NAMALWA (cell line): ENCODE data around the gene ZDHHC7.
"Not testable (repeated sequence)": the region's sequence is repeated elsewhere in the genome, so short reads cannot be mapped to it uniquely, and the experiment has no call there.

ENCODE experiments used
- DNase-seq: peaks from one replicate; pipeline ENCODE4 v3.0.0-alpha.2; 2015; ENCODE audit warnings: low spot score

The ZDHHC7 gene, protein sequence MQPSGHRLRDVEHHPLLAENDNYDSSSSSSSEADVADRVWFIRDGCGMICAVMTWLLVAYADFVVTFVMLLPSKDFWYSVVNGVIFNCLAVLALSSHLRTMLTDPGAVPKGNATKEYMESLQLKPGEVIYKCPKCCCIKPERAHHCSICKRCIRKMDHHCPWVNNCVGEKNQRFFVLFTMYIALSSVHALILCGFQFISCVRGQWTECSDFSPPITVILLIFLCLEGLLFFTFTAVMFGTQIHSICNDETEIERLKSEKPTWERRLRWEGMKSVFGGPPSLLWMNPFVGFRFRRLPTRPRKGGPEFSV

DNA sequence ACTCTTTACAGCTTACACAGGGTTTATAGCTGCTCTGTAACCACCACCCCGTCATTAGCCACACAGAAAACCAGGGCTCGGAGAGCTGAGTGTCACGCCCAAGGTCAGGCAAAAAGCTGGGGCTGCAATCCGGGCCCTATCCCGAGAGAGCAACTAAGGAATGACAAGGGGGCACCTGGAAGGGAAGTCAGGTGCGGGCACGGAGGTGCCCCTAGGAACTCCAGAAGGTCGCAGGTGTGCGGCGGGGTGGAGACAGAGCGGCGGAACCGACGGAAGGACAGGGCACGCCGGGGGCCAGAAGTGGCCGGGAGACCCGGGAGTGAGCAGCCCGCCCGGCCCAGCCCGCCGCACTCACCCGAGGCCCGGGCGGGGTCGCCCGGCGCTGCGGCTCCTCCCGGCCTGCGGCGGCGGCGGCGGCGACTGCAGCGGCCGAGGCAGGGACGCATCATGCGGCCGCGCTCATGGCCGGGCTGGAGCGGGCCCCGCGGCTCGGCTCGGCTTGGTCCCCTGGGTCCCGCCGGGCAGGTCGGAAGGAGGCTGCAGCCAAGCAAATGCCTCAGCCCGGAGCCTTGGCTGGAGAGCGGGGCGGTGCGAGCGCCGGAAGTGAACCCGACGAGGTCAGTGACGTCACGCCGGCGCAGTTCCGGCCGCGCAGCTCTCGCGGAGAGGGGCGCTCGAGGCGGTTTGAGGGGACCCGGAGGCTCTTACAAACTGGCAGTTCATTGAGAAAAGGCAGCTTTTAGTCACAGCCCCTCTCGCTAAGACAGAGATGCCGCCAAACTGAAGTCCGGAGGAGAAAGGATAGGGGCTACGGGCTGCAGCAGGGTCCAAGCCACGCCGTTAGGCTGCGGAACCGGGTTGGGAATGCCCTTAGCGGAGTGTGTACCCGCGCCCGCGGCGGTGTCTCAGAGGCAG is at the start of gene ZDHHC7:
ZDHHC7 (minus strand) TSS at position 605 of the 915 bp plus-strand sequence. CDS start 20,917 bp downstream, outside the sequence.
- DNase-seq, result peak; percentile 92

DNA sequence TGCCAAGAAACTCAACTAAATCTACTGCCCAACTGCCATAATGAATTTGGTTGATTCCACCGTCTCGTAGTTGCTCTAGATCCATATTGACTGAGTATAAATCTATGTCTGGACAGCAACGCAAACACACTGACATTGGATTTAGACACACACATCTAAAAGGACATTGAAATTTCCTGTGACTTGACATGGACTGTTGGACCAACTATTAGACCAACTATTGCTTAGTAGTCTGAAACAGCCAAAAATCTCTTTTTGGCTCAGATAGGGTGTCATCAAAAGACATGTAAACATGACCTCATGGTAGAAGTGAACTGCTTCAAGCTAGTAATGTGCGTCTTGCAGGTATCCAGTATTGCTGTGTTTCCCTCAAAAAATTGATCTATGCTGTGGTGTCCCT is 47.6 kb upstream of the ZDHHC7 start:
- no peak for DNase-seq

DNA sequence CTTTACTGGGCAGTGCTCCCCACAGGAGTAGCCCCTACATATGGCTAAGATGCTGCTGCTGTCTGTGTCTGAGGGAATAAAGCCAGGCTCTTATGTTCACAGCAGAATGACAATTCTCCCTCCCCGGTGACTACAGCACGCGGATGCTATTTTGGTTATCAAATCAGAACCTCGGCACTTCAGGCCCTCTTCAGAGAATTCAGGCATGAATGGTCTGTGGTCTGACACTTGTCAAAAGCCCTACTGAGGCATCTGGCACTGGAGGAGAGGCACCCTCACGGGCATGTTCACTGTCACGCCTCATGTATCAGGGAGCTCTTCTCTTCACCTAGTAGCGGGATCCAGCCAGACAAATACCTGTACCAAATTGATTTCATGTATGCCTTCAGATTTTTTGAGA is 46.6 kb upstream of the ZDHHC7 start:
- peak; percentile 71 for DNase-seq

DNA sequence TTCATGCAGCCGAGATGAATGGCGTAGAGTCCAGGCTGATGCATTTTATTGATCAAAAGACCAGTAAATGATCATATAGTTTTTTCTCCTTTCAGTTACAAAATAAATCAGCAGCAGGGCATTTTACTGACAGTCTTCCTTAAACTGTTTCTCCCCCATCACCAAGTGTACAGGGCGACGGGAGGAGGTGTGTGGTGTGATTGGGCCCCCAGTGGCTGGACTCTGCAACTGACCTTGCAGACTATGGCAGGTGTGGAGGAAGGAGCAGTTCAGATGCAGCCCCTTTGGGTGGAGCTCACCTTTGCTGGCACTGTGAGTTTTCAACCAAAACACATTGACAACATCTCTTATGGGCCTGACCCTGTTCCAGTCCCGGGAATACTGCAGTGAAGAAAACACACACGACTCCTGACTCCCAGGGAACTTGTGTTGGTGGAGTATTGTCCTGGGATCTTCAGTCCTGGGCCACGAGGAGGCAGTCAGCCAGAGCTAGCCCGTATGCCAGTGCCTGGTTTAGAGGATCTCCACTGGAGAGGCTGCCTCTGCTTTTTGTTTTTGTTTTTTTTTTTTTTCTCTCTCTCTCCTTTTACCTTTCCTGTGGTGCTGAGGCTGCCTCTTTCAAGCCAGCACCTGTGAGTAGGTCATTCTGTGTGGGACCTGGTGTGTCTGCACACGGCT is 46.0 kb upstream of the ZDHHC7 start:
- DNase-seq, result peak; percentile 32

DNA sequence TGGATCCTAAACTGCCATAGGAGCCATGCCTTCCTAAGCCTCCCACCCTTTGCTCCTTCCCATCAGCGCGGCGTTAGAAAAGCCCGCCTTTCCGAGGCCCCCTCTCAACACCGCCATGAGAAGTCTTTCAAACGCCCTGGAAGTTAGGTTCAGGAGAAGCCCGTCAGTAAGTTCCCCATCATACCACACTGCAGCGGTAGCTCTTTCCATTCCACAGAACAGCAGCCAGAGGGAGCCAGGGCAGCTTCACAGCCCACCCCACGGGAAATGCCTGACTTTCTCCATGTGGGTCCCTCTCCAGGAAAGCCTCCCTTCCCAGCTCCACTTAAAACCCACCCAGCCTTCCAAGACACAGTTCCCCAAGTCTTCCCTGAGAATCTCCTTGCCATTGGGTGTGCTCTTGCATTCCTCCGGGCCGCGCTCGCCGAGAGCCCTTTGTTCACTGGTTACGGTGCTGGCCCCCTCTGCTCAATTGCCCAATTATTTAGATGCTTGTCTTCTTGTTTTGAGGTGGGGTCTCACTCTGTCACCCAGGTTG is 44.9 kb upstream of the ZDHHC7 start:
- no peak for DNase-seq

DNA sequence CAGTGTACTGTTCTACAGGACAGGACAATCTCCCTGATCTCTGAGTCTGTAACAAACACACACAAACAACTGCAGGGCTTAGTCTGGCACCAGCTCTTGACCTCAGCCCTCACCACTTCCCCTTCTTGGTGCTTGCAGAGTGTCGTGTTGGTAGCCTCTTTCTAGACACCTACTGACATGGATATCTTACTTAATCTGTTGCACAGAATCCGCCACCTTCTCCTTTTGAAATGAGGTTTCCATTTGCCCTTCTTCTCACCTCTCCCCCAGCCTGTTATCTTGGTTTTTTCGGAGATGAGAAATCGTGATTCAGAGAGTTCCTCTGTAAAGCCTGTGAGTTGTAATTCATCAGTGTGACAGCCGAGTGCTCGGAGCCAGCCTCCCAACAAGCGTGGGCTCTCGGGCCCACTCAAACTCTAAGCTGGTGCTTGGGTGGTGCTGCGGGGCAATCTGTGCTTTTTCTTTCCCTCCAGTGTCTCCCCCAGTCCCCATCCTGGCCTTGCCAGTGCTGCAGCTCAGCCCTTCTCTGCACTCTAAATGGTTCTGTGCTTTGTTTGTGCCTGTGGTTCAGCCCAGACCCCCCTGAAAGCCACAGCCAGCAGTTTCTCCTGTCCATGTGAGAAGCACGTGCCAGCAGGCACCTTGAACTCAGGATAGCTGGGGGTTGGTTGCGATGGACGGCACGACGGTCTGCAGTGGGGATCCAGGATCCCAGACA is 44.3 kb upstream of the ZDHHC7 start:
- peak; percentile 79 for DNase-seq

DNA sequence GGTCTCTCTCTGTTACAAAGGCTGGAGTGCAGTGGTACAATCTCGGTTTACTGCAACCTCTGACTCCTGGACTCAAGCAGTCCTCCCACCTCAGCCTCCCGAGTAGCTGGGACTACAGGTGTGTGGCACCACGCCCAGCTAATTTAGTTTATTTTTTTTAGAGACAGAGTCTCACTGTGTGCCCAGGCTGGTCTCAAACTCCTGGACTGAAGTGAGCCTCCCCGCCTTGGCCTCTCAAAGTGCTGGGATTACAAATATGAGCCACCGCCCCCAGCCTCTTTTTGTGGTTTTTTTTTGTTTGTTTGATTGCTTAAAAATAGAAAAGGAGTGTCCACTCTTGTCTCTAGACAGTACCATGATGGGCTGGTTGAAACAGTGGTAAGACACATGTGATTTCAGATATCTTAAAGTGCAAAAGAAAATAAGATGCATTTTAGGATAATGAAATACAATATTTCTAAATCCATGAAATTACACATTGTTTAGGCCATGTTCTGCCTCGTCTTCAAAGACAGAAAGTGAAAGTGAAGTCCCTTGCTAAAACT is 43.7 kb upstream of the ZDHHC7 start:
- DNase-seq, result no peak

DNA sequence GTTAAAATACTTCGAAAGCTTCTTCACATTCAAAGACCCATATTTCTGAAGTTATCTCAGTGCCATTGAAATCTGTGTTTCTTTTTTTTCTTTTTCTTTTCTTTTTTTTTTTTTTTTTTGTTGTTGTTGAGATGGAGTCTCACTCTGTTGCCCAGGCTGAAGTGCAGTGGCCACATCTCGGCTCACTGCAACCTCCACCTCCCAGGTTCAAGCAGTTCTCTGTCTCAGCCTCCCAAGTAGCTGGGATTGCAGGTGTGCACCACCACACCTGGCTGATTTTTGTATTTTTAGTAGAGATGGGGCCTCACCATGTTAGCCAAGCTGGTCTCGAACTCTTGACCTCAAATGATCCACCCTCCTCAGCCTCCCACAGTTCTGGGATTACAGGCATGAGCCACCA is 43.0 kb upstream of the ZDHHC7 start:
- DNase-seq, result not testable (repeated sequence)

DNA sequence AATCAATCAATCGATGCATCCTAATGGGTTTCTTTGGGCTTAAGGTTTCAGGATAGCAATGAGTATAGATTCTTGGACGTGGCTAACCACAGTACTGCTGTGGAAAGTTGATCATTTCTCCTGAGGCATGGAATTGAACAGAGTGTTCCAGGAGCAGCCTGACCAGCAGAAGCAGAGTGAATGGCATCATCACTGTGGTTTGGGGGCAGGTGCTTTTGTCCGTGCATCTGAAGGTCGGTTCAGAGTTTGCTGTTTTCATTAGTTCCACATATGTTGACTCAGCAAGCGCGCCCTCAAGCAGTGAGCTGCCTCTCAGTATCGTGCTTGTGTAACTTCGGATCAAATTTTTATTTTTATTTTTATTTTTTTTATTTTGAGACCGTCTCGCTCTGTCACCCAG is 41.2 kb upstream of the ZDHHC7 start:
- DNase-seq, result no peak

DNA sequence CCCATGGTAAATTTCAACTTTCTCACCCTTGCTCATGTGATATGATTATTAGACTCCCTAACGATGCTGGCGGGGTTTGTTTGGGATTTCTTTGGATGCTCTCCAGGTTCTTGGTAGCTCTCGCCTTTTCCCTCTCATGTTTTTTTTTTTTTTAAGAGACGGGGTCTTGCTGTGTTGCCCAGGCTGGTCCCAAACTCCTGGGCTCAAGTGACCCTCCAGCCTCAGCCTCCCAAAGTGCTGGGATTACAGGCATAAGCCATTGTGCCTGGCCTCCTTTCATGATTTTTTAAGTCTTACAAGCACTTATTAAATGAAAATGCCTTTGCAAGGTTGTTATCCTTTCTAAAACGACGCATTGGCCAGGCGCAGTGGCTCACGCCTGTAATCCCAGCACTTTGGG is 40.3 kb upstream of the ZDHHC7 start:
- DNase-seq, result no peak

DNA sequence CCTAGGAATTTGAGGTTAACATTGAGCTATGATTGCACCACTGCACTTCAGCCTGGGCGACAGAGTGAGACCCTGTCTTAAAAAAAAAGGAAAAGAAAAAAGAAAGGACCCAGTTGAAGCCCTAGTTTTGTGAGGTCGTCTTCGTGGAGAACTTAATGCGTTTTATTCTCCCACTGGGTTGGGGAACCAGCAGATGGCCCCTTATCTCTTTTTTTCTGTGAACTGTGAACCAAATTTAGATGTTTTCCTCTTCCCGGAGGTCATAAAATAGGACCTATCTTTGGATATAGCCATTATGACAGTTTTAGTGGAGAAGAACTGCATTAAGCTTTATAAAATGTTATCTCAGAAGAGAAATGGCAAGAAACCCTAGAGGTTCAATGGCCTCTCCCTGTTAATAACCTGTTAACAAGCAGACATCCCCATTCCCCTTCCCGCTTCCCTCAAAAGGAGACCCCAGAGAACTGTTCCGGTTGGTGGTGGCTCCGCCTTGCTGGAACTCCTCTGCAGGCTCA is 39.8 kb upstream of the ZDHHC7 start:
- DNase-seq, result no peak

DNA sequence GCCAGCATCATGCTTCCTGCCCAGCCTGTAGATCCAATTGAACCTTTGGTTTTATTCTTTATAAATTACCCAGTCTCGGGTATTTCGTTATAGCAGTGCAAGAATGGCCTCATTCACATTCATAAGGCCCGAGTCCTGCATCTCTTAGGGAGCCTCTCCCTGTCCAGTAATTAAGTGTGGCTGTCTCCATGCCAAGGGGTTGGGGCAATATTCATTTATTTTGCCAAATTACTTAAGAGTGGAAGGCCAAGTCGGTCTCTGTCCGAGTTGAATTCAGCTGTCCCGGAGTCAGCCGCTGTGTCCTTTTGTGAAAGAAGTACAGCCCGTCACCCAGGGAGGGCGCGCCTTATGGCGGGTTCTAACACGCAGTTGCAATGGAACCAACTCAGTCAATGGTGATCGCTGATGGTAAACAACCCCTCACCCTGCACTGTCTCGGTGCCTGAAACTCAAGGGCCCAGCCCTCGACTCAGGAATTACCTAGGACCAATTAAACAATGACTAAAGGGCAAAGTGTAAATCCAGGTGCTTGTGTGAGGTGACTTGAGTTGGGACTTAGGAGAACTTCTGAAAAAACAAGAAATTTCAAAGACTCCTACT is 38.5 kb upstream of the ZDHHC7 start:
- no peak for DNase-seq

DNA sequence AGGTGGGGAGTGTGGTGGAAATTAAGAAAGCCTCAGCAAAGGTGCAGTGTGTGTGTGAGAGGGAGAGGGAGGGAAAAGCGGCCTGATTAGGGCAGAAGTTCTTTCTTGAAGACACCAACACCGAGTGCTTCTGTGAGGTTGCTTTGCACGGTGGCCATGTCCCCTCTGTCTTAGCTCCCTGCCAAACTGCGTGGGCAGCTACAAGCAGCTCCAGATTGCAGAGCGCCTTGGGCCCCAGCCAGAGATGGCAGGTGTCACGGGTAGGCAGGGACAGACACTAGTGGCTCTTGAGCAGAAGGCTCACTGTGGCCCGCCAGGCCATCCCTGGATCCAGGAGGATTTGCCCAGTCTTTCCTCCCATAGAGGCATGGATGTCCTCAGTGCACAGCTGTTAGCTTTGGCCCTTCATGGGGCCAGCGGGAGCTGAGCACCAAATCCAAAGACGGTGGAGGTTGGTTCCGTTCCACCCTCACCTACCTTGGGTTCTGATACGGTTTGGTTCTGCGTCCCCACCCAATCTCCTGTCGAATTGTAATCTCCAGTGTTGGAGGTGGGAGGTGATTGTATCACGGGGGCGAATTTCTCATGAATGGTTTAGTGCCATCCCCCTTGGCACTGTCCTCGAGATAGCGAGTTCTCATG is 37.7 kb upstream of the ZDHHC7 start:
- no peak for DNase-seq

DNA sequence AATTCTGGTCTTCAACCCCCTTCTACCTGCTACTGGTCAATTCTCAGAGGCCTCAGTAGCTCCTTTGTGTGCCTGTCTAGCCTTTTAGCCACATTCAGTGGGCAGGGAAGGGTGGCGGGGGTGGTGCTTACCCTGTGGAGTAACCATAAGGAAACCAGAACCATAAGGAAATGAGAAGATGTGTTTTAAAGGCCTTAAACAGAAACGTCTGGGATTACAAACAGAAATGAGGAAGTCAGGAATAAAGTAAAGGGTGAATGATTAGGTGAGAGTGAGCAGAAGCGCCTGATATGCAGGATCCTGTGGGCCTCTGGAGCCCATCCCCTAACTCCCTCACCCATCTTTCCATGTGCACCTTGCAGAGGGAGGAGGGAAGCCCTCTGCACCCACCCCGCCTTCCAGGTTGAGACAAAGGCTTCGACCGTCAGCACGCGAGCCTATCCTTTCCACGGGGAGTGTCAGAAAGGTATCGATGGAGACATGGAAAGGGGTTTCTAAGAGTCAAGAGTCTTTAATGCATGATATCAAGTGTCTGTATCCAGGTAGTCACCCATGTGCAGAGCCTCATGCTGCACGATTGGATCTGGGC is 36.6 kb upstream of the ZDHHC7 start:
- DNase-seq, result no peak

DNA sequence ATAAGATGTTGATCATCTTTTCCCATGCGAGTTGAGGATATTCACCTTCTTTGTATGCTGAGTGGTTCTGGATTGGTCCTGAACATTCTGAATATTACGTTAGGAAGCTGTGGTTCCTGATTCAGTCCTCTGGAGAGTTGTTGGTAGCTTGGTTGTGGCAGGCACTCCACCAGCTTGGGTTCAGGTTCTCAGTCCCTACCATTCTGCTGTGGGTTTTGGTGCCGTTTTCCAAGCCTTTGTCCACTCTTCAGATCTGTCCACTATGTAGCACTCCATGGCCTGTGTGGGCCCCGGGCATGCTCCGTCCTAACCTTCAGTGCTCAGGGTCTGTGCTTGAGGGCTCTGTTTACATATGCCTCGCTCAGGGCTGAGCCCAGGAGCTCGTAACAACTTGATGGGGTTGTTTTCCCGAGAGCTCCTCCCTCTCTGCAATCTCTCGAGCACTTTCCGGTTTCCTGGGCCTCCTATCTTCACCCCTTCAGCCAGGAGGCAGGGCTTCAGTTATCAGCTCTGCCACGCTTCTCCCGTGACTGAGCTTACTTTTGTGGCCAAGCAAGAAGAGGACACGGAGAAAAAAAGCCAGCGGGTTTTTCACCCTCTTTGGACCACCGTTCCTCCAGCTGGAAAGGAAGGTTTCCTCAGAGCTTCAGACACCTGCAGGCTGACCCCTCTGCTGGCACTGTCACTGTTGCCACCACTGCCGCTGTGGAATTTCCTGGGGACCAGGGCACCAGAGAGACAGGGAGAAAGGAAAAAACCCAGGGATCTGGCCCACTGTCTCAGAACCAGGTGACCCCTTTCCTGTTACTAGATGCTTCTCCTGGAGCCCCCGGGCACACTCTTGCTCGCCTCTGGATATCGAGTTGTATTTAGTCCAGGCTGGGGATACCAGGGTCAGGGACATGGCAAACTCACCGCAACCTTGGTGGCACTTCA is 35.9 kb upstream of the ZDHHC7 start:
- DNase-seq, result no peak

DNA sequence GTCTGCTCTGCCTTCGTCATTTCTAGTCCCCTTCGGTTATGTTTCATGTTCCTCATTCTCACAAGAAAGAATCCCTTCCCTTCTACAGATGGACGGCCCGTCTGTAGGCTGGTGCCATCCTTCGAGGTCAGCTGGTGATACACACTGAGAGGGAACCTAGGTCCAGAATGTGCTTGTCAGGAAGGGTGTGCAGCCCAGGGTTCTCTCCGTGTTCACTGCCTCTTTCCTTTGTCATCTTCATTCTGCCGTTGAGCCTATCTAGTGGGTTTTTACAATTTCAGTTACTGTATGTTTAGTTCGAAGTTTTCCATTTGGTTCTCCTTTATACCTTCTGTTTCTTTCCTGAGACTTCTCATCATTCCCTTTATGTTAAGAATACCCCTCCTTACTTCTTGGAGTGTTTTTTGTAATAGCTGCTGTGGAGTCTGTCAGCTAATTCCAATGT is 35.2 kb upstream of the ZDHHC7 start:
- no peak for DNase-seq

DNA sequence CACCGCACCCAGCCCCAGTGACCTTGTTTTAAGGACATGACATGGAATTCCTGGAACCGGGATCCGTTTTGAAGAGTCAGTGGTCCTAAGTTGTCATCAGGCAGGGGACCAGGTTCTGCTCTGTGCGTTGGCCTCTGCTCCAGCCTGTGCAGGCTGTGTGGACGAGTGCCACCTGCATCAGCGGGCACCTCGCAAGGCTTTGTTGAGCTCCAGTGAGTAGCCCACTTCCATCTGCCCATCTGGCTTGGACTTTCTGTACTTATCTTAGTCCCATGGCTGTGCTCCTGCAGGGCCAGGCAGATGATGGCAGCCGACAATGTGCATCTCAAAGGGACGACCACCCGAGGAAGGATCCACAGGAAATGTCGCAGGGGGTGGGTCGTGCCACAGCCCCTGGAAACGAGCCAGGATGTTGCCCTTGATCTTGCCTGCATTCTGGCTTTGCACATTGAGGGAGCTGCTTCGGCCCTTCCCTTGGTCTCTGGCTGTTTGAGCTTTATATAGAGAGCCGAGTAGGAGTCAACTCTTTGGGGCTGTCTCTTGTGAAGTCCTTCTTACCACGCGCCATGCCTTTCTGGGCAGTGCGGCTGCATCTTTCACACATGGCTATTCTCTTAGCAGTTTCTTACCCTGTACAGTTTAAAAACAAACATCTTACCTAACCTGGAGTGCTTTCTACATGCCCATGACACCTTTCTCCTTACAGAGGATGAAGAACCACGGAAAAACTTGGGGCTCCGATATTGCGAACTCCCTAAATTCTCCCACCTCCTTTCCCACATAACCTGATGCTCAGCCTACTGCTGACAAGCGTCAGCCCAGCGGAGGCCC is 34.5 kb upstream of the ZDHHC7 start:
- DNase-seq, result no peak

DNA sequence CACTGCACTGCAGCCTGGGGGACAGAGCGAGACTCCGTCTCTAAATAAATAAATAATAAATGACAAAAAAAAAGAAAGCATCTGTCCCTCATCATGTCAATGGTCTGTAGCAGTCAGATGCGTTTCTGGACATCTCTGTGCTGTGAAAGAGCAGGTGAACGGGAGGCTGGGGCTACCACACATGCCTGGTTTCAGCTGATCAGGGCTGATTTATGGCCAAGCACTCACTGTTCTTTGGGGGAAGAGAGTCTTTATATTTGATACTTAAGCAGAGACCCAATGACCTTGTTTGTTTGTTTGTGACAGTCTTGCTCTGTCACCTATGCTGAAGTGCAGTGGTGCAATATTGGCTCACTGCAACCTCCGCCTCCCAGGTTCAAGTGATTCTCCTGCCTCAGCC is 33.7 kb upstream of the ZDHHC7 start:
- no peak for DNase-seq
